Endothelial cell of umbilical vein (primary cell): ENCODE measurements around the gene TSEN34. TPM values are rescaled to one million over a fixed set of nuclear protein-coding genes. Genes with fewer than 3 reads are reported as not detected.
"Not testable (repeated sequence)": the region's sequence is repeated elsewhere in the genome, so short reads cannot be mapped to it uniquely, and the experiment has no call there.

ENCODE experiments used
- BruUV-seq: library from RNA; stranded (reverse); fragments of 400-500 nt; replicated peaks from 2 replicates; lab custom pipeline; 2021; lab: Mats Ljungman, UMichigan
- CTCF ChIA-PET: fragments of 300-600, 350-600 bp; sonication (Branson Sonifier 250); formaldehyde crosslinking; loops from one replicate; lab custom pipeline; 2021; ENCODE audit warnings: antibody characterized with exemption, inconsistent platforms; lab: Charles Lee
- POLR2A ChIA-PET: fragments of 300-600, 350-600 bp; sonication (Branson Sonifier 250); formaldehyde crosslinking; loops from one replicate; lab custom pipeline; 2021; ENCODE audit warnings: antibody characterized with exemption, inconsistent platforms; lab: Charles Lee
- DNase-seq: peaks from one replicate; pipeline ENCODE4 v3.0.0-alpha.2; 2011; ENCODE audit warnings: low read depth, low spot score
- FAIRE-seq: peaks from 2 replicates; lab custom pipeline; 2011; peaks lifted over from hg19 to GRCh38; lab: Jason Lieb, UNC
- H2AFZ ChIP-seq: 2 replicates; pipeline ENCODE4 v1.6.0; 2012; ENCODE audit warnings: low read depth, low read length, control low read depth, inconsistent platforms
- H3K27ac ChIP-seq: 2 replicates; pipeline ENCODE4 v1.5.1; 2011; ENCODE audit warnings: low read depth, mild to moderate bottlenecking, control low read depth, low read length, moderate library complexity; ENCODE audit not compliant: insufficient read depth
- H3K27me3 ChIP-seq, 2 experiments: 2 replicates each; pipeline versions ENCODE4 v1.6.0 to v1.6.1; 2011; ENCODE audit warnings: low read length in 2 of 2, mixed read lengths in 1 of 2; ENCODE audit not compliant: control insufficient read depth in 2 of 2, insufficient read depth in 2 of 2
- H3K36me3 ChIP-seq, 2 experiments: 2 replicates in 1 of 2; 3 replicates in 1 of 2; pipeline ENCODE4 v1.5.1; 2011; ENCODE audit warnings: low read length in 2 of 2, mild to moderate bottlenecking in 1 of 2, moderate library complexity in 1 of 2; ENCODE audit not compliant: control insufficient read depth in 2 of 2, insufficient read depth in 2 of 2; ENCODE audit errors: extremely low read depth in 1 of 2
- H3K4me1 ChIP-seq: 3 replicates; pipeline ENCODE4 v1.5.1; 2011; ENCODE audit warnings: mild to moderate bottlenecking, low read length; ENCODE audit not compliant: control insufficient read depth, insufficient read depth; ENCODE audit errors: extremely low read depth
- H3K4me2 ChIP-seq: 2 replicates; pipeline ENCODE4 v1.6.1; 2011; ENCODE audit warnings: low read length, control low read depth, mixed read lengths; ENCODE audit not compliant: insufficient read depth
- H3K4me3 ChIP-seq, 3 experiments: fragments of 200-600 bp in 1 of 3; sonication (generic), shearing (Covaris generic) in 1 of 3; replicated peaks in 1 of 3; 2 replicates each; pipeline ENCODE4 v1.5.1; 2011 to 2016; ENCODE audit warnings: control low read depth in 3 of 3, low read length in 3 of 3, mild to moderate bottlenecking in 2 of 3, inconsistent platforms in 1 of 3, low read depth in 1 of 3, moderate library complexity in 1 of 3; ENCODE audit not compliant: insufficient read depth in 1 of 3
- H3K79me2 ChIP-seq: 2 replicates; pipeline ENCODE4 v1.6.0; 2012; ENCODE audit warnings: low read length, inconsistent platforms; ENCODE audit not compliant: control insufficient read depth, insufficient read depth
- H3K9ac ChIP-seq: replicated peaks from 2 replicates; pipeline ENCODE3; 2011; ENCODE audit warnings: low read length, control low read depth; ENCODE audit not compliant: insufficient read depth; ENCODE audit errors: extremely low read depth
- H3K9me1 ChIP-seq: replicated peaks from 3 replicates; pipeline ENCODE4 v1.6.0; 2011; ENCODE audit warnings: mild to moderate bottlenecking, low read length; ENCODE audit not compliant: control insufficient read depth, insufficient read depth; ENCODE audit errors: extremely low read depth
- H3K9me3 ChIP-seq: replicated peaks from 2 replicates; pipeline ENCODE4 v1.5.1; 2012; ENCODE audit warnings: low read length, inconsistent platforms; ENCODE audit not compliant: control insufficient read depth, insufficient read depth
- H4K20me1 ChIP-seq: replicated peaks from 2 replicates; pipeline ENCODE3; 2011; ENCODE audit warnings: mild to moderate bottlenecking, low read length; ENCODE audit not compliant: control insufficient read depth, insufficient read depth; ENCODE audit errors: extremely low read depth
- CTCF ChIP-seq, 2 donors: IDR thresholded peaks; 1 replicate in 1 of 2; 2 replicates in 1 of 2; pipeline ENCODE4 v1.5.1; 2011; ENCODE audit warnings: low read length in 2 of 2, mild to moderate bottlenecking in 2 of 2, moderate library complexity in 2 of 2, control low read depth in 1 of 2, inconsistent platforms in 1 of 2, low read depth in 1 of 2; ENCODE audit not compliant: insufficient read depth in 1 of 2; ENCODE audit errors: extremely low read depth in 1 of 2
- EZH2 ChIP-seq: IDR thresholded peaks from 2 replicates; pipeline ENCODE4 v1.6.1; 2012; ENCODE audit warnings: borderline replicate concordance, low read depth, mild to moderate bottlenecking, moderate library complexity, low read length, inconsistent platforms; ENCODE audit not compliant: severe bottlenecking
- FOS ChIP-seq: IDR thresholded peaks from 2 replicates; pipeline ENCODE4 v1.6.1; 2011; ENCODE audit warnings: mild to moderate bottlenecking, low read length, moderate library complexity, borderline replicate concordance; ENCODE audit not compliant: insufficient read depth
- GATA2 ChIP-seq: IDR thresholded peaks from 2 replicates; pipeline ENCODE4 v1.7.0; 2011; ENCODE audit warnings: low read depth, mild to moderate bottlenecking, moderate library complexity, mixed read lengths, low read length; ENCODE audit not compliant: insufficient read length, insufficient read depth
- JUN ChIP-seq: IDR thresholded peaks from 2 replicates; pipeline ENCODE4 v1.6.1; 2011; ENCODE audit warnings: borderline replicate concordance, low read depth; ENCODE audit not compliant: insufficient read length, insufficient read depth
- MAX ChIP-seq: IDR thresholded peaks from 2 replicates; pipeline ENCODE4 v1.6.1; 2011; ENCODE audit not compliant: insufficient read depth, insufficient read length
- MYC ChIP-seq: IDR thresholded peaks from one replicate; pipeline ENCODE4 v1.6.1; 2011; ENCODE audit warnings: mild to moderate bottlenecking, low read depth, low read length
- POLR2A ChIP-seq: IDR thresholded peaks from 2 replicates; pipeline ENCODE4 v1.6.1; 2012; ENCODE audit warnings: low read depth, mild to moderate bottlenecking, control low read depth, low read length
- POLR2AphosphoS5 ChIP-seq: IDR thresholded peaks from 2 replicates; pipeline ENCODE4 v1.6.1; 2012; ENCODE audit warnings: low read depth, mild to moderate bottlenecking, control low read depth, low read length, moderate library complexity; ENCODE audit not compliant: insufficient read depth
- dilution Hi-C: fragments of 300-500 bp; cut with MboI; formaldehyde crosslinking; loops from one replicate; pipeline ENCODE4 v1.15.0; 2019; ENCODE audit warnings: low sequenced_read_pairs; ENCODE audit not compliant: extremely low pct_ligation_motif_present
- intact Hi-C: fragments of 100-400 bp; cut with micrococcal nuclease; formaldehyde crosslinking; loops from one replicate; pipeline ENCODE4 v1.10.0; 2022
- polyA plus RNA-seq, 4 experiments: library from polyadenylated mRNA; depleted of rRNA in 3 of 4; stranded (reverse) in 3 of 4; unstranded in 1 of 4; fragments of >200 nt; gene quantifications; 2 replicates each; pipeline versions ENCODE4 v1.2.1 to v1.2.3, GENCODE V29; 2011 to 2012; ENCODE audit warnings: missing spikeins in 1 of 4
- total RNA-seq: library from RNA; stranded (reverse); gene quantifications from 2 replicates; pipeline ENCODE4 v1.2.3, GENCODE V29; 2021

Gene TSEN34
- total and polyA plus RNA-seq, 2 donors (not counting 3 experiments of a cell fraction or from before 2014, with no cell fraction given) = 40.7 to 81.9 TPM

- H4K20me1 ChIP-seq = no peaks in the 10 kb centered on the region
- H3K9me1 ChIP-seq = no peaks in the 10 kb centered on the region
- H3K27ac ChIP-seq = no peak overlapping the region
- dilution Hi-C loops (no loop called here), intact Hi-C loops (no loop called here)
- no peaks in the 10 kb centered on the region for H3K4me1 ChIP-seq
- DNase-seq (no peak), FAIRE-seq (no peak)
- no peak overlapping the region for H3K4me2 ChIP-seq
- H3K36me3 ChIP-seq = no peaks in the 10 kb centered on the region
- H3K79me2 ChIP-seq = no peaks in the 10 kb centered on the region
- H3K9me3 ChIP-seq = no peaks in the 10 kb centered on the region
- no peak overlapping the region for H3K9ac ChIP-seq
- peaks cover 0 to 3% of the 10 kb centered on the region in 2 experiments for H3K27me3 ChIP-seq
- ChIA-PET CTCF (interaction anchor here (0.6 to 2.1 kb wide), 16 partner anchors 12 to 222 kb away, joined by 3 to 25 read pairs (median 5); partner anchors contain the start of genes CNOT3, MBOAT7 and TSEN34), POLR2A (no interaction called here)
- H2AFZ ChIP-seq = no peak overlapping the region
- no peak overlapping the region for H3K4me3 ChIP-seq
- BruUV-seq = no TSS peak
- TF ChIP-seq EZH2 (no peak), POLR2AphosphoS5 (no peak), GATA2 (no peak), MAX (no peak), MYC (no peak), POLR2A (no peak), FOS (no peak), CTCF (IDR thresholded peaks at IDR 0.05; ENCODE audit: extremely low read depth in 1 of 2, insufficient read depth in 1 of 2, low read depth in 1 of 2, low read length in 2 of 2) (no peak), JUN (no peak)
Measured at GRCh38 chr19:54169149-54169740, 21.9 kb upstream of the TSEN34 start.

DNA sequence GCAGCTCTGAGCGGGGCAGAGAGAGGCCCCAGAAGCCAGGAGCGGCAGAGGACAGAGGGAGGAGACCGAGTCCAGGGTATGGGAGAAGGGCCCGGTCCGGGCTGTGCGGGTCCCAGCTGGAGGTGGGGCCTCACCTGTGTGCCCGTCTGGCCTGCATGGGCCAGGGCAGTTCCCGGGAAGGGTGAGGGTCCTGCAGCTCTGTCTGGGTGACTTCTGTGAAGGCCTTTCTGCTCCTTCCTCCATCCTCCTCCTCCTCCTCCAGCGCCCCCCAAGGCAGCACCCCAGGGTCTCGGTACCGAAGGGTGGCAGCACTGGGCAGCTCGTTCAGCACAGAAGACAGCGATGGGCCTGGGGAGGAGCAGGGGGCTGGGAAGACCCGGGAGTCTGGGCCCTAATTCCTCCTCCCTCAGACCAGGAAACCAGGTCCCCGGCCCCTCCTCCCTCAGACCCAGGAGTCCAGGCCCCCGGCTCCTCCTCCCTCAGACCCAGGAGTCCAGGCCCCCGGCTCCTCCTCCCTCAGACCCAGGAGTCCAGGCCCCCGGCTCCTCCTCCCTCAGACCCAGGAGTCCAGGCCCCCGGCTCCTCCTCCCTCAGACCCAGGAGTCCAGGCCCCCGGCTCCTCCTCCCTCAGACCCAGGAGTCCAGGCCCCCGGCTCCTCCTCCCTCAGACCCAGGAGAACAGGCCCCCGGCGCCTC lies 19.2 kb upstream of the TSEN34 start:
- H3K36me3 ChIP-seq, H3K27ac ChIP-seq, POLR2A ChIA-PET, dilution Hi-C loops, BruUV-seq, intact Hi-C loops, H2AFZ ChIP-seq, H3K9me1 ChIP-seq, H3K79me2 ChIP-seq, H3K4me2 ChIP-seq, DNase-seq, H3K4me1 ChIP-seq, FAIRE-seq, H4K20me1 ChIP-seq, H3K9ac ChIP-seq, H3K4me3 ChIP-seq, H3K9me3 ChIP-seq, H3K27me3 ChIP-seq: not testable (repeated sequence)
- CTCF ChIA-PET = interaction anchor here (1.1 to 2.3 kb wide), 5 partner anchors 18 to 94 kb away, joined by 3 to 11 read pairs (median 4); partner anchors contain the start of genes MBOAT7 and RPS9
